ENCODE measurements around the gene LIME1.

GRCh38 chr20:63687419-63688178, 48.9 kb upstream of the LIME1 start:
- TF ChIP-seq CTCF (IDR thresholded peaks at IDR 0.05) (no peak), POLR2A (IDR thresholded peaks at IDR 0.05; ENCODE audit: low read length) (no peak; the same call in 1 of the 2 replicates), KDM1A (IDR thresholded peaks at IDR 0.05; ENCODE audit: low read depth) (no peak)
- TF ChIP-seq, protein P1, sequence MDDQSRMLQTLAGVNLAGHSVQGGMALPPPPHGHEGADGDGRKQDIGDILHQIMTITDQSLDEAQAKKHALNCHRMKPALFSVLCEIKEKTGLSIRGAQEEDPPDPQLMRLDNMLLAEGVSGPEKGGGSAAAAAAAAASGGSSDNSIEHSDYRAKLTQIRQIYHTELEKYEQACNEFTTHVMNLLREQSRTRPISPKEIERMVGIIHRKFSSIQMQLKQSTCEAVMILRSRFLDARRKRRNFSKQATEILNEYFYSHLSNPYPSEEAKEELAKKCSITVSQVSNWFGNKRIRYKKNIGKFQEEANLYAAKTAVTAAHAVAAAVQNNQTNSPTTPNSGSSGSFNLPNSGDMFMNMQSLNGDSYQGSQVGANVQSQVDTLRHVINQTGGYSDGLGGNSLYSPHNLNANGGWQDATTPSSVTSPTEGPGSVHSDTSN (IDR thresholded peaks at IDR 0.05) = no peak
